SK-N-SH treated with all-trans-retinoic acid at 6 μM for 48 hours (cell line): Measurements from ENCODE around the gene FAF1.

Source experiments
- ARNTL ChIP-seq: fragments of 450-650 bp; formaldehyde crosslinking; IDR thresholded peaks from 2 replicates; pipeline ENCODE4 v1.5.0; 2020; ENCODE audit warnings: low read depth, mild to moderate bottlenecking, moderate library complexity, borderline replicate concordance
- BACH2 ChIP-seq: fragments of 250-450 bp; sonication (Bioruptor Pico); IDR thresholded peaks from 2 replicates; pipeline ENCODE4 v1.9.0; 2021; ENCODE audit warnings: mild to moderate bottlenecking, borderline replicate concordance
- ESRRG ChIP-seq: fragments of 250-450 bp; sonication (Bioruptor Pico); IDR thresholded peaks from 2 replicates; pipeline ENCODE4 v1.6.1; 2021; ENCODE audit warnings: mild to moderate bottlenecking
- ISL1 ChIP-seq: fragments of 250-450 bp; sonication (Bioruptor Pico); IDR thresholded peaks from 2 replicates; pipeline ENCODE4 v2.1.2; 2022; ENCODE audit warnings: mild to moderate bottlenecking, moderate library complexity
- PATZ1 ChIP-seq: fragments of 250-450 bp; sonication (Bioruptor Pico); IDR thresholded peaks from 2 replicates; pipeline ENCODE4 v1.8.0; 2020; ENCODE audit warnings: mild to moderate bottlenecking, moderate library complexity, borderline replicate concordance
- RARB ChIP-seq: fragments of 250-450 bp; sonication (Bioruptor Pico); IDR thresholded peaks from 2 replicates; pipeline ENCODE4 v1.8.0; 2021; ENCODE audit warnings: mild to moderate bottlenecking, moderate library complexity
- SNAI2 ChIP-seq: fragments of 250-450 bp; sonication (Bioruptor Pico); IDR thresholded peaks from 2 replicates; pipeline ENCODE4 v1.5.0; 2020; ENCODE audit warnings: mild to moderate bottlenecking, moderate library complexity
- TCF4 ChIP-seq: fragments of 250-450 bp; sonication (Bioruptor Pico); IDR thresholded peaks from 2 replicates; pipeline ENCODE4 v1.8.0; 2021; ENCODE audit warnings: mild to moderate bottlenecking, moderate library complexity, borderline replicate concordance
- TSHZ2 ChIP-seq: fragments of 250-450 bp; sonication (Bioruptor Pico); IDR thresholded peaks from 2 replicates; pipeline ENCODE4 v1.5.0; 2020; ENCODE audit warnings: mild to moderate bottlenecking, moderate library complexity
- ZC3H10 ChIP-seq: fragments of 250-450 bp; sonication (Bioruptor Pico); IDR thresholded peaks from 2 replicates; pipeline ENCODE4 v1.5.1; 2021; ENCODE audit warnings: mild to moderate bottlenecking, moderate library complexity
- ZFP3 ChIP-seq: fragments of 250-450 bp; sonication (Bioruptor Pico); IDR thresholded peaks from 2 replicates; pipeline ENCODE4 v1.5.0; 2020; ENCODE audit warnings: mild to moderate bottlenecking, moderate library complexity
- ZNF565 ChIP-seq: fragments of 450-650 bp; formaldehyde crosslinking; conservative IDR thresholded peaks from 2 replicates; pipeline ENCODE4 v1.5.0; 2020; ENCODE audit warnings: low read depth, mild to moderate bottlenecking, moderate library complexity
- ZNF70 ChIP-seq: fragments of 450-650 bp; formaldehyde crosslinking; IDR thresholded peaks from 2 replicates; pipeline ENCODE4 v1.5.0; 2020; ENCODE audit warnings: mild to moderate bottlenecking, moderate library complexity

- TF ChIP-seq BACH2: no peak
- TF ChIP-seq ESRRG (CRISPR knock-in tag): no peak
- no peak for TF ChIP-seq ARNTL (CRISPR knock-in tag)
- no peak for TF ChIP-seq SNAI2
- no peak for TF ChIP-seq ZNF565 (CRISPR knock-in tag)
- no peak for TF ChIP-seq ZC3H10 (CRISPR knock-in tag)
- TF ChIP-seq ZFP3 (CRISPR knock-in tag): no peak
- no peak for TF ChIP-seq ZNF70 (CRISPR knock-in tag)
- no peak for TF ChIP-seq TSHZ2 (CRISPR knock-in tag)
- TF ChIP-seq RARB (CRISPR knock-in tag): no peak
- TF ChIP-seq TCF4 (CRISPR knock-in tag): no peak
- TF ChIP-seq ISL1 (CRISPR knock-in tag): no peak
- no peak for TF ChIP-seq PATZ1 (CRISPR knock-in tag)
These were observed 544.6 kb downstream of the FAF1 start for GRCh38 chr1:50415235-50416149.
